ENCODE data around the gene NRXN3.
A peak's percentile ranks its signal among the peaks of the same experiment; 100 is the strongest.

Gene NRXN3

DNA sequence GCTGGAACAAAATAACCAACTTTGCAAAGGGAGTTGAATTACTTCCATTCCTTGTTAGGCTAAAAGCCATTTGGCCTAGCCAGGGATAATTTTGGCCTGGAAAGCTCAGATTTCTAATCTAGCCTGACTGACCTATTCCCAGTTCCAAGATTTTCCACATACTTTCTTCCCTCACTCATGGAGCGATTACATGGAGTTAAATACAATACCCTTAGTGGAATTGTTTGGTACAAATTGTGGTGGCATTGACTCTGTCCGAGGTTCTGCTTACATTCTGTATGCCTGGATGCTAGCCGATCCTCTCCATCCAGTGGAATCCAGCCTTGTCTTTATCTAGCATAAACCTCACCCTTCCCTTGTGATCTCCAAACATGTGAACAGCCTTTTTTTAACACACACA is 1076.0 kb downstream of the NRXN3 start:
- DNase-seq (ENCODE audit: low read depth): no peak

GRCh38 chr14:79248126-79248525 is 1078.0 kb downstream of the NRXN3 start:
- no peak for DNase-seq (ENCODE audit: low read depth)

GRCh38 chr14:79248771-79249170 is 1078.6 kb downstream of the NRXN3 start:
- no peak for DNase-seq (ENCODE audit: low read depth)

DNA sequence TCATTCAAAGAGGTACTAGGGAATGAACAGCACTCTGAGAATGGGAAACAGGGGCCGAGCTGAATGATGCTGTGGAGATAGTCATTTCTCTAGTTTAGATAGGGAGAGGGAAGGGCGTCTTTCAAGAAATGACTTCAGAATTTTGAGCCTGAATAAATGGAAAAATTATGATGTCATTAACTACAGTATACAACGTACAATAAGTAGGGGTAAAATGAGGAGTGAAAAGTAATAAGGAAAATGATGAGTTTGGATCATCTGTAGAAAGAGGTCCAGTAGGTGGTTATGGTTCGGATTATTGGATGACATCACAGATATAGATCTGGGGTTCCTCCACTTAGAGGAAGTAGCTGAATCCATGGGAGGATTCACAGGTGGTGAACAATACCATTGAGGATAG is 1081.1 kb downstream of the NRXN3 start:
- no peak for DNase-seq (ENCODE audit: low read depth)

DNA sequence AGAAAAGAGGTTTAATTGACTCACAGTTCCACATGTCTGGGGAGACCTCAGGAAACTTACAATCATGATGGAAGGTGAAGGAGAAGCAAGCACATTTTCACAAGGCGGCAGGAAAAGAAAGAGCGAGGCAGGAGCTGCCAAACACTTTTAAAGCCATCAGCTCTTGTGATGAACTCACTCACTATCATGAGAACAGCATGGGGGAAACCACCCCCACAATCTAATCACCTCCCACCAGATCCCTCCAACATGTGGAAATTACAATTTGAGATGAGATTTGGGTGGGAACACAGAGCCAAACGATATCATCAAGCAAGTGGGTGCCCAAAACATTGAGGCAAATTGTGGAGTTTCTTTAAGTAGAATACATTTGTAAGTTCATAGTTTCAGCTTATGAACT is 1083.4 kb downstream of the NRXN3 start:
- DNase-seq (ENCODE audit: low read depth): no peak

GRCh38 chr14:79254069-79254775 is 1084.0 kb downstream of the NRXN3 start:
- no peak for DNase-seq (ENCODE audit: low read depth)

- DNase-seq (ENCODE audit: low read depth): no peak
These were observed 1086.2 kb downstream of the NRXN3 start for GRCh38 chr14:79256380-79256779.

- DNase-seq (ENCODE audit: low read depth): no peak
These were observed 1090.2 kb downstream of the NRXN3 start for GRCh38 chr14:79260406-79260805.

GRCh38 chr14:79265366-79265946 is 1095.3 kb downstream of the NRXN3 start:
- no peak for DNase-seq (ENCODE audit: low read depth)

DNA sequence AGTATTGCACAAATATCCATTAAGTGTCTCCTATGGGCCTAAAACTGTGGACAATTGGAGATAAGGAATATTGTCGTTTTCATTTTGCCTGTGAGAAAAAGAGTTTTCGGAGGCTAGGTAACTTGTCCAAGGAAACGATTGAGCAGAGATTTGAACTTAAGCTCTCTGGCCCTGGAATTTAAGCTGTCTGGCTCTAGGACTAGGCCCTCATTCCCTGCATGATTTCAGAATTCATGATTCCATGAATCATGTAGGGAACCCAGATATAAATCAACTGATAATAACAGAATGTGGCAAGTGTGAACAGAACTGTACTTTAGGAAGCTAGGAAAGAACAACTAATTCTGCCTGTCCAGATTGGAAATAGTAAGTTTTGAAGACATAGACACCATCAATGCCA is 1100.2 kb downstream of the NRXN3 start:
- DNase-seq (ENCODE audit: low read depth): no peak

GRCh38 chr14:79271122-79271521 is 1100.9 kb downstream of the NRXN3 start:
- DNase-seq (ENCODE audit: low read depth): no peak

DNA sequence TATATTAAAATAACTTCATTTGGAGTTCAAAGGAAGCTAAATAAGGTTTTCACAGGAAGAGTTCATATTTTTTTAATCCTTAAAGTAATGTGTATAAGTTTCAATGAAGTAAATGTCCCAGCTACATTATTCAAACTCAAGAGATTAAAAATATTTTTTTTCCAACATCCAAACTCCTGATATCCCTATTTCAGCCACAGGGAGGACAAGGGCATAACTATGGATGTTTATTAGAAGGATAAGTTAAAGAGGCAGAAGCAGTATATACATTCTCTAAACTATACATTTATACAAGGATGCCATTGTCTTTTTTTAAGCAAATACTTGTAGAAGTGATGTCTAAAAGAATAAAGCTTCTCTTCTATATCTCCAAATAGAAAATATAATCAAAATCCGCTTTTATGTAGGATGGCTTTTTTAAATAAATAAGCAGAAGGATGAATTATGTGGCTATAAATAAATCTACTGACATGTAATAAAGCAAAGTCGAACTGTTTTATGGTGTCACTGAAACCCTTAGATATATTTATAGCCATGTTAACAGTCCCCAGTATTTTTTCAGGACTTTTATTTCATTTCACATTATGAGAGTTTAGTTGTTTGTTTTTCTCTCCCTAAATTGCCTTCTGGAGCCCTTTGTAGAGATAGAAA is 1104.6 kb downstream of the NRXN3 start:
- DNase-seq (ENCODE audit: low read depth): no peak

DNA sequence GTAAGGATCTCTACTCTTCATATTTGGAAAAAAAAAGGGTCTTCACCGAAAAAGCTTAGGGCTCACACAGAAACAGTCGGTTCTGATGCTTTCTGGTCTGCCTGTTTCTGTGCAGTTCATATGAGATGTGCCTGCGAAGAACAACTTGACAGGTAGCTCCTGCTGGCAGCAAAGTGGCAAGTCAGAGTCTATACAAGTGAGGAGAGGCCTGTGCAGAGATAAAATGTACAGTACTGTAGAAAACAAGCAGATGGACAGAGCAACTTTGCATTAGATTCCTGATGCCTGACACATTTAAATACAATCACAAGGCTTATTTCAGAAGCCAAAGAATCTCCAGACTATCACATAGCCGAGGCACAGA is 1105.1 kb downstream of the NRXN3 start:
- DNase-seq (ENCODE audit: low read depth): no peak

GRCh38 chr14:79278286-79278797 is 1108.2 kb downstream of the NRXN3 start:
- DNase-seq (ENCODE audit: low read depth): no peak

GRCh38 chr14:79278798-79279644 is 1108.8 kb downstream of the NRXN3 start:
- DNase-seq (ENCODE audit: low read depth): peak; percentile 6

- no peak for DNase-seq (ENCODE audit: low read depth)
These were observed 1109.7 kb downstream of the NRXN3 start for GRCh38 chr14:79279645-79280597.

DNA sequence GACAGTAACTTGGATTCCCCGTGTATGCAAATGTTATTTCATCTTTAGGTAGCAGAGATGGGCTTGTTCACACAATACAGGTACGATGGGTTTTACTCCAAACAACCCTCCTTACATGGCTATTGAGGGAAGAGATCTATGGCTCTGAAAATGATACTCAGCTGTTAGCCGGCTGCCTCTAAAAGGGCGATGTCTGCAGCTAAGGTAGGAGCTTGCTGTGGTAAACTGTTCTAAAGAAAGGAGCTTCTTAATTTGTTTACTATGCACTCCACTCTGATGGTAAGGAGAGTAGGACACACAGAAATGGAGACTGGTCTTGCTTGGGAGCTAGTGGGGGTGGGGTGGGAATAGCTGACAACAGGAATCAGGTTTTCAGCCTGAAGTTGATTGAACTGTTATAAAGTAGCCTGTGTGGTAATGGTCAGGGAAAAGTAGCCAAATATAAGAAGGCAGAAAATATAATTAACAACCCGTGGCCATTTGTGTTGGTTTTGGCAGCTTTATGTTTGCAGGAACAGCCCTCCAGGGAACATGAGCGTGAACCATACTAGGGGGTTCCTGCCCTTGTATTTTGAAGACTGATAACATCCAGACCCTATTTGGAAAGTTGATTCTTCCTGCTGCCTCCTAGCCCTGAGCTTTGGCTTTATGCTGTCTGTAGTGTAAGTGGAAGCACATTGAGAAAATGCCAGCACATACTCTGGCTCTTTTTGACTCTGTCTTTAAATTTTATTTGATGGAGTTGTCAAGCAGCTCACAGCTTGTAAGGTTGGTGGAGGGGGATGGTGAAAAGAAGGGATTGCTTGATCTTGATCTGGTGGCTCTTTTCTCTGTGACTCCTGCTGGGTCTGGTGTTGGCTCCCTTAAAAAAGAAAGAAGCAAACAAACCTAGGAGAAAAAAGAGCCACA is 1111.3 kb downstream of the NRXN3 start:
- DNase-seq (ENCODE audit: low read depth): no peak

DNA sequence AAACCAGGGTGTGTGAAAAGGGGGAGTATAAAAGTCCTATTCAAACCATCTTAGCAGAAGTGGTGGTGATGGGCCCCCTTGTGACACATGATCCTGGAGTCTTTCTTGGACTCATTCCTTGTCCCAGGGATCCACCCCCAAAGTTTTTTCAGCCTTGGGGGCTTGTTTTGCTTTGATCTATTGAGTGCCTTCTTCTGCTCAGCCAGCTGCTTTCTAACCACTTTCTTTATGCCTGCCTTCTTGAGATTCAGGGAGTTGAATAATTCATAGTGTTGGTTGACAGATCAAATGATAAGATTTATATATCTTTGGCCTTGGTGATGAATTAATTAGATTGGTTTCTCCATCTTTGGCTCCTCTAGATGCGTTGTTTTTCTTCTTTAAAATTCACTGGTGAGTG is 1114.4 kb downstream of the NRXN3 start:
- no peak for DNase-seq (ENCODE audit: low read depth)

- no peak for DNase-seq (ENCODE audit: low read depth)
These were observed 1115.1 kb downstream of the NRXN3 start for GRCh38 chr14:79285263-79285662.

DNA sequence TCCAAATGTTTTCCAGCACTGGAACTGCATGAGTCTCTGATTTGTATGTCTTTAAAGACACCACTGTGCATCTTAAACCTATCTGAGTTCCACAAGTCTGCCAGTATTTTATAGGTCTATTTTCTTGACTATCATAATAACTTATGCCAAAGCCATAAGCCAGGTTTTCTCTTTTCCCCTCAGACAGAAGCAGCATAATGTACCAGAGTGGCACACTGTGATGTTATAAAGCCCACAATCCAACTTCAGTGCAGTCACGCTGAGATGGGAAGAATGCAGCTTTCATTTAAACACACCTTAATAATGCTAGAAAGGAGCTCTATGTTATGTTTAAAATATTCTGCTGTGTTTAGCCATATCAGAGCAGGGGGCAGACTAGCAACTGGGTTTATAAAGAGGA is 1117.8 kb downstream of the NRXN3 start:
- no peak for DNase-seq (ENCODE audit: low read depth)

Measured in GM04503 (cell line).